Measurements from ENCODE around the gene CMYA5.
"Not testable (repeated sequence)": the region's sequence is repeated elsewhere in the genome, so short reads cannot be mapped to it uniquely, and the experiment has no call there.

CMYA5 gene

GRCh38 chr5:79704553-79704952, 14.9 kb downstream of the CMYA5 start:
- Histone ChIP-seq H3K4me2 (ENCODE audit: low read length) (no peak overlapping the region), H3K4me1 (ENCODE audit: control insufficient read depth, insufficient read depth, low read length) (peaks cover 3% of the 10 kb centered on the region), H3K36me3 (ENCODE audit: insufficient read depth, low read length) (no peaks in the 10 kb centered on the region), H3K9me3 (replicated peaks; ENCODE audit: low read length) (no peaks in the 10 kb centered on the region), H3K4me3 (ENCODE audit: low read length) (no peak overlapping the region), H3K9ac (ENCODE audit: low read depth, low read length) (no peak overlapping the region), H3K27me3 (ENCODE audit: control insufficient read depth, insufficient read depth, low read length) (no peaks in the 10 kb centered on the region)

- Histone ChIP-seq H3K4me3 (ENCODE audit: low read length) (no peak overlapping the region), H3K4me2 (ENCODE audit: low read length) (no peak overlapping the region), H3K9me3 (replicated peaks; ENCODE audit: low read length) (no peaks in the 10 kb centered on the region), H3K4me1 (ENCODE audit: control insufficient read depth, insufficient read depth, low read length) (peaks cover 3% of the 10 kb centered on the region), H3K36me3 (ENCODE audit: insufficient read depth, low read length) (no peaks in the 10 kb centered on the region), H3K27me3 (ENCODE audit: control insufficient read depth, insufficient read depth, low read length) (no peaks in the 10 kb centered on the region), H3K9ac (ENCODE audit: low read depth, low read length) (no peak overlapping the region)
Observed at GRCh38 chr5:79705632-79706031, 16.0 kb downstream of the CMYA5 start.

GRCh38 chr5:79706317-79706716, 16.7 kb downstream of the CMYA5 start:
- H3K4me1 ChIP-seq (ENCODE audit: control insufficient read depth, insufficient read depth, low read length); H3K9me3 ChIP-seq (replicated peaks; ENCODE audit: low read length); H3K36me3 ChIP-seq (ENCODE audit: insufficient read depth, low read length); H3K27me3 ChIP-seq (ENCODE audit: control insufficient read depth, insufficient read depth, low read length); H3K4me3 ChIP-seq (ENCODE audit: low read length); H3K9ac ChIP-seq (ENCODE audit: low read depth, low read length); H3K4me2 ChIP-seq (ENCODE audit: low read length): not testable (repeated sequence)

GRCh38 chr5:79707535-79707934, 17.9 kb downstream of the CMYA5 start:
- H3K36me3 ChIP-seq (ENCODE audit: insufficient read depth, low read length): no peaks in the 10 kb centered on the region
- H3K27me3 ChIP-seq (ENCODE audit: control insufficient read depth, insufficient read depth, low read length): no peaks in the 10 kb centered on the region
- no peaks in the 10 kb centered on the region for H3K9me3 ChIP-seq (replicated peaks; ENCODE audit: low read length)

GRCh38 chr5:79712741-79713140, 23.1 kb downstream of the CMYA5 start:
- Histone ChIP-seq H3K9me3 (replicated peaks; ENCODE audit: low read length) (no peaks in the 10 kb centered on the region), H3K4me2 (ENCODE audit: low read length) (no peak overlapping the region), H3K27me3 (ENCODE audit: control insufficient read depth, insufficient read depth, low read length) (no peaks in the 10 kb centered on the region), H3K9ac (ENCODE audit: low read depth, low read length) (no peak overlapping the region), H3K4me1 (ENCODE audit: control insufficient read depth, insufficient read depth, low read length) (no peaks in the 10 kb centered on the region), H3K4me3 (ENCODE audit: low read length) (no peak overlapping the region), H3K36me3 (ENCODE audit: insufficient read depth, low read length) (no peaks in the 10 kb centered on the region)

More at GRCh38 chr5:79707535-79707934, 17.9 kb downstream of the CMYA5 start:
- no peak overlapping the region for H3K9ac ChIP-seq (ENCODE audit: low read depth, low read length)
- peaks cover 3% of the 10 kb centered on the region for H3K4me1 ChIP-seq (ENCODE audit: control insufficient read depth, insufficient read depth, low read length)
- no peak overlapping the region for H3K4me2 ChIP-seq (ENCODE audit: low read length)
- no peak overlapping the region for H3K4me3 ChIP-seq (ENCODE audit: low read length)

GRCh38 chr5:79713727-79714126, 24.1 kb downstream of the CMYA5 start:
- Histone ChIP-seq H3K36me3 (ENCODE audit: insufficient read depth, low read length) (no peaks in the 10 kb centered on the region), H3K9ac (ENCODE audit: low read depth, low read length) (no peak overlapping the region), H3K4me3 (ENCODE audit: low read length) (no peak overlapping the region), H3K9me3 (replicated peaks; ENCODE audit: low read length) (no peaks in the 10 kb centered on the region), H3K4me2 (ENCODE audit: low read length) (no peak overlapping the region), H3K27me3 (ENCODE audit: control insufficient read depth, insufficient read depth, low read length) (no peaks in the 10 kb centered on the region), H3K4me1 (ENCODE audit: control insufficient read depth, insufficient read depth, low read length) (no peaks in the 10 kb centered on the region)

- Histone ChIP-seq H3K36me3 (ENCODE audit: insufficient read depth, low read length) (no peaks in the 10 kb centered on the region), H3K9me3 (replicated peaks; ENCODE audit: low read length) (no peaks in the 10 kb centered on the region), H3K4me3 (ENCODE audit: low read length) (no peak overlapping the region), H3K27me3 (ENCODE audit: control insufficient read depth, insufficient read depth, low read length) (no peaks in the 10 kb centered on the region), H3K4me1 (ENCODE audit: control insufficient read depth, insufficient read depth, low read length) (no peaks in the 10 kb centered on the region), H3K4me2 (ENCODE audit: low read length) (no peak overlapping the region), H3K9ac (ENCODE audit: low read depth, low read length) (no peak overlapping the region)
Observed at GRCh38 chr5:79716839-79717238, 27.2 kb downstream of the CMYA5 start.

GRCh38 chr5:79720096-79720495, 30.5 kb downstream of the CMYA5 start:
- Histone ChIP-seq H3K9ac (ENCODE audit: low read depth, low read length) (no peak overlapping the region), H3K4me3 (ENCODE audit: low read length) (no peak overlapping the region), H3K4me2 (ENCODE audit: low read length) (no peak overlapping the region), H3K27me3 (ENCODE audit: control insufficient read depth, insufficient read depth, low read length) (no peaks in the 10 kb centered on the region), H3K4me1 (ENCODE audit: control insufficient read depth, insufficient read depth, low read length) (no peaks in the 10 kb centered on the region), H3K36me3 (ENCODE audit: insufficient read depth, low read length) (no peaks in the 10 kb centered on the region), H3K9me3 (replicated peaks; ENCODE audit: low read length) (no peaks in the 10 kb centered on the region)

GRCh38 chr5:79727451-79728355, 38.1 kb downstream of the CMYA5 start:
- Histone ChIP-seq H3K4me3 (ENCODE audit: low read length) (no peak overlapping the region), H3K9me3 (replicated peaks; ENCODE audit: low read length) (no peaks in the 10 kb centered on the region), H3K27me3 (ENCODE audit: control insufficient read depth, insufficient read depth, low read length) (peaks cover 22% of the 10 kb centered on the region), H3K9ac (ENCODE audit: low read depth, low read length) (no peak overlapping the region), H3K4me2 (ENCODE audit: low read length) (no peak overlapping the region), H3K4me1 (ENCODE audit: control insufficient read depth, insufficient read depth, low read length) (no peaks in the 10 kb centered on the region), H3K36me3 (ENCODE audit: insufficient read depth, low read length) (no peaks in the 10 kb centered on the region)

GRCh38 chr5:79728396-79728795, 38.8 kb downstream of the CMYA5 start:
- Histone ChIP-seq H3K27me3 (ENCODE audit: control insufficient read depth, insufficient read depth, low read length) (peaks cover 28% of the 10 kb centered on the region), H3K9me3 (replicated peaks; ENCODE audit: low read length) (no peaks in the 10 kb centered on the region), H3K4me2 (ENCODE audit: low read length) (no peak overlapping the region), H3K4me1 (ENCODE audit: control insufficient read depth, insufficient read depth, low read length) (no peaks in the 10 kb centered on the region), H3K4me3 (ENCODE audit: low read length) (no peak overlapping the region), H3K9ac (ENCODE audit: low read depth, low read length) (no peak overlapping the region), H3K36me3 (ENCODE audit: insufficient read depth, low read length) (no peaks in the 10 kb centered on the region)

- Histone ChIP-seq H3K9ac (ENCODE audit: low read depth, low read length) (no peak overlapping the region), H3K27me3 (ENCODE audit: control insufficient read depth, insufficient read depth, low read length) (peaks cover 39% of the 10 kb centered on the region), H3K4me1 (ENCODE audit: control insufficient read depth, insufficient read depth, low read length) (no peaks in the 10 kb centered on the region), H3K4me2 (ENCODE audit: low read length) (no peak overlapping the region), H3K9me3 (replicated peaks; ENCODE audit: low read length) (no peaks in the 10 kb centered on the region), H3K4me3 (ENCODE audit: low read length) (no peak overlapping the region), H3K36me3 (ENCODE audit: insufficient read depth, low read length) (no peaks in the 10 kb centered on the region)
Observed at GRCh38 chr5:79729679-79730078, 40.0 kb downstream of the CMYA5 start.

- peaks cover 39% of the 10 kb centered on the region for H3K27me3 ChIP-seq (ENCODE audit: control insufficient read depth, insufficient read depth, low read length)
- no peaks in the 10 kb centered on the region for H3K9me3 ChIP-seq (replicated peaks; ENCODE audit: low read length)
- H3K4me1 ChIP-seq (ENCODE audit: control insufficient read depth, insufficient read depth, low read length): no peaks in the 10 kb centered on the region
- no peaks in the 10 kb centered on the region for H3K36me3 ChIP-seq (ENCODE audit: insufficient read depth, low read length)
- no peak overlapping the region for H3K4me3 ChIP-seq (ENCODE audit: low read length)
- H3K9ac ChIP-seq (ENCODE audit: low read depth, low read length): no peak overlapping the region
- no peak overlapping the region for H3K4me2 ChIP-seq (ENCODE audit: low read length)
Observed at GRCh38 chr5:79730564-79730963, 40.9 kb downstream of the CMYA5 start.

All from skeletal muscle satellite cell (primary cell).